K562 (cell line): ENCODE measurements around the gene INS. TPM values are rescaled to one million over a fixed set of nuclear protein-coding genes. Genes with fewer than 3 reads are reported as not detected.

Source experiments
- ATAC-seq: fragments of 200-7000 bp; cut with Tn5 transposase; 3 replicates; pipeline ENCODE4 v1.9.1; 2020; ENCODE audit warnings: moderate library complexity
- BruUV-seq: library from RNA; stranded (reverse); fragments of 400-500 nt; replicated peaks from 2 replicates; lab custom pipeline; 2021; lab: Mats Ljungman, UMichigan
- CTCF ChIA-PET: fragments of 300-600 bp; formaldehyde crosslinking; extraction: SDS; loops from one replicate; lab custom pipeline; 2021; ENCODE audit warnings: low intra/inter-chr PET ratio; lab: Yijun Ruan, JAX
- POLR2A ChIA-PET: fragments of 300-600, 350-650 bp; sonication (Branson Sonifier 250); formaldehyde crosslinking; extraction: SDS; loops from one replicate; lab custom pipeline; 2021; ENCODE audit warnings: antibody characterized with exemption, inconsistent platforms; lab: Yijun Ruan, JAX
- DNase-seq, 4 experiments: peaks; one replicate each; pipeline versions ENCODE4 v3.0.0 to v3.0.0-alpha.2; 2011 to 2018; ENCODE audit warnings: low spot score in 3 of 4, mixed read lengths in 3 of 4; ENCODE audit errors: extremely low read depth in 1 of 4
- FAIRE-seq: peaks from 2 replicates; lab custom pipeline; 2011; peaks lifted over from hg19 to GRCh38; lab: Jason Lieb, UNC
- H2AFZ ChIP-seq: 2 replicates; pipeline ENCODE4 v1.6.0; 2011; ENCODE audit warnings: low read depth, low read length, control low read depth, inconsistent platforms
- H3K27ac ChIP-seq: fragments of 200-600 bp; 3 replicates; pipeline ENCODE4 v1.8.0; 2011; ENCODE audit warnings: low read depth, mild to moderate bottlenecking, control low read depth, inconsistent platforms, low read length, moderate library complexity, mixed read lengths; ENCODE audit errors: extremely low read depth
- H3K27me3 ChIP-seq, 2 experiments: fragments of 300-600 bp in 1 of 2; 2 replicates in 1 of 2; 3 replicates in 1 of 2; pipeline versions ENCODE4 v1.6.0 to v1.8.0; 2011; ENCODE audit warnings: inconsistent platforms in 2 of 2, low read length in 2 of 2, mild to moderate bottlenecking in 1 of 2, mixed read lengths in 1 of 2, moderate library complexity in 1 of 2; ENCODE audit not compliant: control insufficient read depth in 2 of 2, insufficient read depth in 2 of 2
- H3K36me3 ChIP-seq: fragments of 300-600 bp; 3 replicates; pipeline ENCODE4 v1.8.0; 2011; ENCODE audit warnings: mild to moderate bottlenecking, low read length, inconsistent platforms; ENCODE audit not compliant: control insufficient read depth, insufficient read depth
- H3K4me1 ChIP-seq, 2 experiments: fragments of 200-600 bp in 1 of 2; replicated peaks in 1 of 2; 2 replicates in 1 of 2; 3 replicates in 1 of 2; pipeline versions ENCODE4 v1.5.1 to v1.8.0; 2011; ENCODE audit warnings: inconsistent platforms in 2 of 2, low read length in 2 of 2, mild to moderate bottlenecking in 1 of 2, mixed read lengths in 1 of 2, moderate library complexity in 1 of 2; ENCODE audit not compliant: control insufficient read depth in 2 of 2, insufficient read depth in 2 of 2
- H3K4me2 ChIP-seq: 2 replicates; pipeline ENCODE4 v1.6.1; 2011; ENCODE audit warnings: low read length, control low read depth, inconsistent platforms, mixed read lengths; ENCODE audit not compliant: insufficient read depth
- H3K4me3 ChIP-seq: fragments of 200-600 bp; sonication (generic), shearing (Covaris generic); 2 replicates; pipeline ENCODE4 v1.5.1; 2016; ENCODE audit warnings: control low read depth, inconsistent platforms
- H3K79me2 ChIP-seq: fragments of 200-600 bp; 3 replicates; pipeline ENCODE4 v1.8.0; 2011; ENCODE audit warnings: low read length, inconsistent platforms; ENCODE audit not compliant: control insufficient read depth, insufficient read depth
- H3K9ac ChIP-seq, 2 experiments: 2 replicates each; pipeline versions ENCODE4 v1.6.0 to v1.6.1; 2011; ENCODE audit warnings: low read depth in 2 of 2, low read length in 2 of 2, control low read depth in 1 of 2, inconsistent platforms in 1 of 2, mild to moderate bottlenecking in 1 of 2, mixed read lengths in 1 of 2; ENCODE audit not compliant: insufficient read depth in 1 of 2
- H3K9me1 ChIP-seq: one replicate; pipeline ENCODE4 v1.6.0; 2011; ENCODE audit warnings: inconsistent platforms, mild to moderate bottlenecking, low read length, moderate library complexity; ENCODE audit not compliant: control insufficient read depth, insufficient read depth
- H3K9me3 ChIP-seq: replicated peaks from 2 replicates; pipeline ENCODE4 v1.5.1; 2011; ENCODE audit warnings: low read depth, low read length, inconsistent platforms; ENCODE audit not compliant: control insufficient read depth, insufficient read depth
- H4K20me1 ChIP-seq: replicated peaks from 2 replicates; pipeline ENCODE4 v1.6.1; 2011; ENCODE audit warnings: low read length, inconsistent platforms, mixed read lengths; ENCODE audit not compliant: control insufficient read depth, insufficient read depth
- ATF6 ChIP-seq: sonication (generic); formaldehyde crosslinking; IDR thresholded peaks from 2 replicates; pipeline ENCODE4 v1.4.0; 2020; ENCODE audit warnings: mild to moderate bottlenecking, missing genetic modification reagents
- CTBP1 ChIP-seq: fragments of 450-650 bp; IDR thresholded peaks from 2 replicates; pipeline ENCODE4 v1.6.1; 2016; ENCODE audit warnings: borderline replicate concordance
- DACH1 ChIP-seq: fragments of 450-650 bp; IDR thresholded peaks from 2 replicates; pipeline ENCODE4 v1.6.1; 2018; ENCODE audit not compliant: partially characterized antibody
- LEF1 ChIP-seq: fragments of 450-650 bp; IDR thresholded peaks from 2 replicates; pipeline ENCODE4 v1.6.1; 2016; ENCODE audit warnings: mild to moderate bottlenecking
- MAX ChIP-seq: sonication (generic); formaldehyde crosslinking; IDR thresholded peaks from 2 replicates; pipeline ENCODE4 v1.9.0; 2022; ENCODE audit warnings: mild to moderate bottlenecking, missing genetic modification reagents
- MBD1 ChIP-seq: fragments of 250-450 bp; sonication (Bioruptor Pico); IDR thresholded peaks from 2 replicates; pipeline ENCODE4 v1.8.0; 2022; ENCODE audit warnings: inconsistent platforms
- PHF8 ChIP-seq: fragments of 200-600 bp; sonication (generic); IDR thresholded peaks from 2 replicates; pipeline ENCODE4 v1.6.1; 2012; ENCODE audit warnings: mixed run types, mild to moderate bottlenecking, inconsistent platforms, low read length, moderate library complexity, borderline replicate concordance
- POLR2H ChIP-seq: IDR thresholded peaks from 2 replicates; pipeline ENCODE4 v1.6.1; 2016; ENCODE audit warnings: missing genetic modification characterization, low read depth, mild to moderate bottlenecking, control low read depth, missing compliant biosample characterization, moderate library complexity
- SRSF1 ChIP-seq: fragments of 200-400 bp; formaldehyde crosslinking; IDR thresholded peaks from 2 replicates; pipeline ENCODE4 v1.6.1; 2017; ENCODE audit warnings: mild to moderate bottlenecking, low read depth, low read length, moderate library complexity
- TFAM ChIP-seq: fragments of 250-450 bp; sonication (Bioruptor Pico); conservative IDR thresholded peaks from 2 replicates; pipeline ENCODE4 v1.5.0; 2021; ENCODE audit warnings: mild to moderate bottlenecking, moderate library complexity
- USF2 ChIP-seq: sonication (generic); formaldehyde crosslinking; IDR thresholded peaks from 2 replicates; pipeline ENCODE4 v1.5.0; 2020; ENCODE audit warnings: missing genetic modification reagents
- ZC3H4 ChIP-seq: sonication (generic); formaldehyde crosslinking; IDR thresholded peaks from 2 replicates; pipeline ENCODE4 v1.9.0; 2021; ENCODE audit warnings: missing genetic modification reagents, borderline replicate concordance
- ZNF398 ChIP-seq: fragments of 250-450 bp; sonication (Bioruptor Pico); IDR thresholded peaks from 2 replicates; pipeline ENCODE4 v1.8.0; 2021; ENCODE audit warnings: moderate library complexity, mild to moderate bottlenecking, inconsistent platforms
- ZNF707 ChIP-seq: fragments of 250-450 bp; sonication (Bioruptor Pico); conservative IDR thresholded peaks from 2 replicates; pipeline ENCODE4 v1.8.0; 2022; ENCODE audit warnings: inconsistent platforms, mild to moderate bottlenecking, moderate library complexity
- ZNF764 ChIP-seq: fragments of 250-450 bp; sonication (Bioruptor Pico); IDR thresholded peaks from 2 replicates; pipeline ENCODE4 v1.4.0; 2020; ENCODE audit warnings: low read depth, mild to moderate bottlenecking, moderate library complexity
- WGBS: fragments of 100-300 bp; shearing (Covaris generic); methylation state at CpG from one replicate; pipeline ENCODE4 v1.1.6; 2016; ENCODE audit warnings: low coverage, mixed read lengths; ENCODE audit not compliant: insufficient coverage; ENCODE audit errors: missing lambda C conversion rate; 5-methylcytosine and 5-hydroxymethylcytosine counted together
- in situ Hi-C: fragments of 300-500 bp; cut with MboI; formaldehyde crosslinking; loops from 4 replicates; pipeline ENCODE4 v1.15.0; 2018; ENCODE audit warnings: inconsistent platforms, mixed read lengths
- intact Hi-C: fragments of 100-400 bp; cut with micrococcal nuclease; formaldehyde crosslinking; loops from 2 replicates; pipeline ENCODE4 v1.14.2; 2022
- polyA plus RNA-seq, 8 experiments: library from polyadenylated mRNA; depleted of rRNA in 4 of 8; stranded (reverse) in 5 of 8; unstranded in 3 of 8; fragments of >200 nt; fragmentation: Nextera tagmentation in 2 of 8; fragmentation: Illumina TruSeq in 1 of 8; extraction: Ambion mirVana in 2 of 8; extraction: Trizol in 1 of 8; gene quantifications; 2 replicates each; pipeline versions ENCODE4 v1.2.1 to v1.2.3, GENCODE V29; 2011 to 2014; ENCODE audit warnings: inconsistent platforms in 1 of 8, missing spikeins in 1 of 8
- total RNA-seq, 7 experiments: library from RNA; depleted of rRNA in 6 of 7; stranded (reverse); fragments of >200 nt in 6 of 7; fragmentation: Illumina TruSeq in 2 of 7; extraction: Trizol in 2 of 7; gene quantifications; 2 replicates each; pipeline versions ENCODE4 v1.2.1 to v1.2.3, GENCODE V29; 2011 to 2021; ENCODE audit warnings: low replicate concordance in 1 of 7
- TF ChIP-seq, protein P1 (sequence below): fragments of 450-650 bp; IDR thresholded peaks from 2 replicates; pipeline ENCODE4 v1.6.1; 2016; ENCODE audit warnings: low read depth, mild to moderate bottlenecking, moderate library complexity

INS gene
- total and polyA plus RNA-seq, 9 of the 15 experiments (the other 6 are each of a cell fraction or from before 2014, with no cell fraction given), result not detected

DNA sequence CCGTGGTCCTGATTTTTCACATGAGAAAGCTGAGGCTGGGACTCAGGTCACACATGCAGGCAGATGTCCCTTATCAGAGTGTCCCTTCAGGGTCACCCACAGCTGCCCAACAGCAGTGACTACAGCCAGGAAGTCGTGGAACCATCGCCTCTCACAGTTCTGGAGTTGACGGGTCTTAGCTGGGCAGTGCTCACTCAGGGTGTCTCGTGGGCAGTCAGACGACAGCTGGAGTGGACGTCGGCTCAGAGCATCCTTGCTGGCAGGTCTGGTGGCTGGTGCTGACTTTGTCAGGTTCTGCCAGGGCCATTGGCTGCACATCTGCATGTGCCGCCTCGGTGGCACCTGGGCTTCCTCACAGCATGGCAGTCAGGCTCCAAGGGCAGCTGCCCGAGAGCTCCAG is 46.2 kb upstream of the INS start:
- no peak overlapping the region for H3K9ac ChIP-seq
- intact Hi-C loops, result no loop called here
- peaks cover 12 to 51% of the 10 kb centered on the region in 2 experiments for H3K27me3 ChIP-seq
- peaks cover 0 to 31% of the 10 kb centered on the region in 2 experiments; a peak in 2 of 5 replicates for H3K4me1 ChIP-seq
- in situ Hi-C loops, result loop anchor here (10.0 kb wide), 1 partner anchor 308 kb away; no protein-coding TSS in a partner anchor
- H3K9me1 ChIP-seq, result no peaks in the 10 kb centered on the region
- ChIA-PET POLR2A (interaction anchor here (0.6 kb wide), 1 partner anchor 56 kb away, joined by 3 read pairs; no protein-coding TSS in a partner anchor), CTCF (no interaction called here)
- H3K4me2 ChIP-seq, result no peak overlapping the region
- BruUV-seq, result no TSS peak
- 2% methylated on average over 11 of the region's 11 CpGs for WGBS
- no peak overlapping the region for H2AFZ ChIP-seq
- DNase-seq (peak in 1 of 4 experiments; percentile 1), ATAC-seq (no peak), FAIRE-seq (no peak)
- H3K27ac ChIP-seq, result no peak overlapping the region
- no peaks in the 10 kb centered on the region for H4K20me1 ChIP-seq
- H3K9me3 ChIP-seq, result no peaks in the 10 kb centered on the region
- no peaks in the 10 kb centered on the region for H3K79me2 ChIP-seq
- no peak overlapping the region for H3K4me3 ChIP-seq
- no peaks in the 10 kb centered on the region for H3K36me3 ChIP-seq
- TF ChIP-seq ZNF398 (no peak), USF2 (CRISPR knock-in tag) (no peak), ATF6 (no peak), CTBP1 (no peak), TFAM (CRISPR knock-in tag) (no peak), PHF8 (no peak), ZNF707 (no peak), ZNF764 (CRISPR knock-in tag) (no peak), MBD1 (CRISPR knock-in tag) (no peak), DACH1 (no peak), MAX (CRISPR knock-in tag) (no peak), ZC3H4 (CRISPR knock-in tag) (no peak), POLR2H (tag) (no peak), SRSF1 (no peak), LEF1 (no peak)
- TF ChIP-seq, protein P1, sequence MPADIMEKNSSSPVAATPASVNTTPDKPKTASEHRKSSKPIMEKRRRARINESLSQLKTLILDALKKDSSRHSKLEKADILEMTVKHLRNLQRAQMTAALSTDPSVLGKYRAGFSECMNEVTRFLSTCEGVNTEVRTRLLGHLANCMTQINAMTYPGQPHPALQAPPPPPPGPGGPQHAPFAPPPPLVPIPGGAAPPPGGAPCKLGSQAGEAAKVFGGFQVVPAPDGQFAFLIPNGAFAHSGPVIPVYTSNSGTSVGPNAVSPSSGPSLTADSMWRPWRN, result no peak
